HepG2 (cell line): ENCODE results near the gene ARL3. TPM values are rescaled to one million over a fixed set of nuclear protein-coding genes. Genes with fewer than 3 reads are reported as not detected.
A peak's percentile ranks its signal among the peaks of the same experiment; 100 is the strongest.
"Not testable (repeated sequence)": the region's sequence is repeated elsewhere in the genome, so short reads cannot be mapped to it uniquely, and the experiment has no call there.

Source experiments
- ATAC-seq: fragments of 200-7000 bp; cut with Tn5 transposase; 3 replicates; pipeline ENCODE4 v1.9.1; 2020; ENCODE audit warnings: mild to moderate bottlenecking, moderate library complexity
- BruUV-seq: library from RNA; stranded (reverse); fragments of 400-500 nt; replicated peaks from 2 replicates; lab custom pipeline; 2021; lab: Mats Ljungman, UMichigan
- CTCF ChIA-PET: fragments of 300-600 bp; formaldehyde crosslinking; extraction: SDS; loops from one replicate; lab custom pipeline; 2021; ENCODE audit warnings: low total read pairs, inconsistent platforms, low intra/inter-chr PET ratio; lab: Yijun Ruan, JAX
- POLR2A ChIA-PET: fragments of 350-600 bp; sonication (Branson Sonifier 250); formaldehyde crosslinking; loops from one replicate; lab custom pipeline; 2020; ENCODE audit warnings: antibody characterized with exemption, inconsistent platforms; lab: Yijun Ruan, JAX
- DNase-seq: peaks from one replicate; pipeline ENCODE4 v3.0.0-alpha.2; 2015; ENCODE audit warnings: low spot score
- FAIRE-seq: peaks from 3 replicates; lab custom pipeline; 2011; peaks lifted over from hg19 to GRCh38; lab: Jason Lieb, UNC
- H2AFZ ChIP-seq: one replicate; pipeline ENCODE4 v1.6.1; 2011; ENCODE audit warnings: low read length, inconsistent platforms
- H3K27ac ChIP-seq: fragments of 300-600 bp; 3 replicates; pipeline ENCODE4 v1.8.0; 2011; ENCODE audit warnings: mixed run types, mild to moderate bottlenecking, mixed read lengths, low read length, inconsistent platforms; ENCODE audit not compliant: insufficient read depth; ENCODE audit errors: extremely low read length
- H3K27me3 ChIP-seq, 2 experiments: fragments of 200-600 bp in 1 of 2; 2 replicates in 1 of 2; 3 replicates in 1 of 2; pipeline versions ENCODE4 v1.6.0 to v1.8.0; 2011; ENCODE audit warnings: low read length in 2 of 2, mild to moderate bottlenecking in 2 of 2, moderate library complexity in 2 of 2, inconsistent platforms in 1 of 2; ENCODE audit not compliant: insufficient read depth in 2 of 2, control insufficient read depth in 1 of 2
- H3K36me3 ChIP-seq, 2 experiments: fragments of 200-600 bp in 1 of 2; replicated peaks in 1 of 2; 2 replicates in 1 of 2; 3 replicates in 1 of 2; pipeline versions ENCODE4 v1.5.1 to v1.8.0; 2011; ENCODE audit warnings: low read length in 2 of 2, inconsistent platforms in 1 of 2; ENCODE audit not compliant: insufficient read depth in 2 of 2, control insufficient read depth in 1 of 2
- H3K4me1 ChIP-seq: 2 replicates; pipeline ENCODE4 v1.5.1; 2012; ENCODE audit warnings: low read length, inconsistent platforms; ENCODE audit not compliant: insufficient read depth
- H3K4me2 ChIP-seq: 2 replicates; pipeline ENCODE4 v1.6.0; 2011; ENCODE audit warnings: low read depth, low read length, inconsistent platforms
- H3K4me3 ChIP-seq, 3 experiments: fragments of 200-600 bp in 1 of 3; sonication (generic), shearing (Covaris generic) in 1 of 3; replicated peaks in 1 of 3; 2 replicates each; pipeline ENCODE4 v1.5.1; 2011 to 2016; ENCODE audit warnings: low read length in 3 of 3, inconsistent platforms in 2 of 3, low read depth in 2 of 3, mild to moderate bottlenecking in 2 of 3, control low read depth in 1 of 3, mixed read lengths in 1 of 3; ENCODE audit not compliant: insufficient read depth in 1 of 3
- H3K79me2 ChIP-seq: one replicate; pipeline ENCODE4 v1.6.1; 2011; ENCODE audit warnings: low read length, inconsistent platforms; ENCODE audit not compliant: insufficient read depth
- H3K9ac ChIP-seq: 2 replicates; pipeline ENCODE4 v1.6.0; 2011; ENCODE audit warnings: mild to moderate bottlenecking, low read depth, low read length, inconsistent platforms; ENCODE audit not compliant: insufficient read depth
- H3K9me3 ChIP-seq: 2 replicates; pipeline ENCODE4 v1.5.1; 2012; ENCODE audit warnings: mild to moderate bottlenecking, low read length
- H4K20me1 ChIP-seq: 2 replicates; pipeline ENCODE4 v1.6.0; 2011; ENCODE audit warnings: inconsistent platforms, mild to moderate bottlenecking, low read length, moderate library complexity; ENCODE audit not compliant: insufficient read depth
- CEBPZ ChIP-seq: IDR thresholded peaks from 2 replicates; pipeline ENCODE4 v1.6.1; 2012; ENCODE audit warnings: low read length, improper control_type of control experiment
- HNF4A ChIP-seq: sonication (generic); formaldehyde crosslinking; IDR thresholded peaks from 2 replicates; pipeline ENCODE4 v1.4.0; 2020; ENCODE audit warnings: missing genetic modification reagents
- NFKB2 ChIP-seq: sonication (generic); formaldehyde crosslinking; IDR thresholded peaks from 2 replicates; pipeline ENCODE4 v1.4.0; 2020; ENCODE audit warnings: missing genetic modification reagents, borderline replicate concordance
- SNAI1 ChIP-seq: sonication (generic); formaldehyde crosslinking; IDR thresholded peaks from 2 replicates; pipeline ENCODE4 v1.5.0; 2020; ENCODE audit warnings: mild to moderate bottlenecking, missing genetic modification reagents, borderline replicate concordance
- ZNF205 ChIP-seq: IDR thresholded peaks from 2 replicates; pipeline ENCODE4 v1.6.1; 2018; ENCODE audit warnings: missing biosample characterization, missing genetic modification reagents
- ZNF564 ChIP-seq: sonication (generic); formaldehyde crosslinking; IDR thresholded peaks from 2 replicates; pipeline ENCODE4 v1.8.1; 2023; ENCODE audit warnings: mild to moderate bottlenecking, missing genetic modification reagents
- ZNF761 ChIP-seq: sonication (generic); formaldehyde crosslinking; conservative IDR thresholded peaks from 2 replicates; pipeline ENCODE4 v1.4.0; 2020; ENCODE audit warnings: mild to moderate bottlenecking, missing genetic modification reagents
- WGBS: methylation state at CpG from one replicate; pipeline ENCODE4 v1.1.6; 2017; ENCODE audit warnings: low lambda C conversion rate; 5-methylcytosine and 5-hydroxymethylcytosine counted together
- in situ Hi-C: cut with HindIII; loops from 2 replicates; pipeline ENCODE4 v1.10.0; 2017; ENCODE audit warnings: low pct_unique_long_range_greater_than_20kb; ENCODE audit not compliant: extremely low pct_ligation_motif_present
- intact Hi-C: fragments of 100-400 bp; cut with micrococcal nuclease; formaldehyde crosslinking; loops from one replicate; pipeline ENCODE4 v1.10.0; 2022; ENCODE audit not compliant: unreplicated experiment
- polyA plus RNA-seq, 8 experiments: library from polyadenylated mRNA; depleted of rRNA in 3 of 8; stranded (reverse) in 7 of 8; unstranded in 1 of 8; fragments of >200 nt; fragmentation: Illumina TruSeq in 4 of 8; extraction: Trizol in 4 of 8; gene quantifications; 2 replicates each; pipeline versions ENCODE4 v1.2.1 to v1.2.3, GENCODE V29; 2011 to 2016; ENCODE audit warnings: low read depth in 4 of 8, missing spikeins in 1 of 8, mixed read lengths in 1 of 8; ENCODE audit not compliant: insufficient read depth in 1 of 8
- total RNA-seq, 5 experiments: library from RNA; depleted of rRNA; stranded (reverse); fragments of >200 nt; fragmentation: Illumina TruSeq; extraction: Trizol; gene quantifications; 2 replicates each; pipeline ENCODE4 v1.2.3, GENCODE V29; 2016; ENCODE audit warnings: low read depth in 1 of 5
- TF ChIP-seq, protein P1 (sequence below): sonication (generic); formaldehyde crosslinking; IDR thresholded peaks from 2 replicates; pipeline ENCODE4 v1.5.1; 2020; ENCODE audit warnings: missing genetic modification reagents, mild to moderate bottlenecking, borderline replicate concordance
- TF ChIP-seq, protein P2 (sequence below): sonication (generic); formaldehyde crosslinking; conservative IDR thresholded peaks from 2 replicates; pipeline ENCODE4 v1.8.1; 2023; ENCODE audit warnings: missing genetic modification reagents
- TF ChIP-seq, protein P3 (sequence below): sonication (generic); formaldehyde crosslinking; IDR thresholded peaks from 2 replicates; pipeline ENCODE4 v1.5.1; 2020; ENCODE audit warnings: mild to moderate bottlenecking, moderate library complexity, missing genetic modification reagents

The ARL3 gene
- total and polyA plus RNA-seq, 2 of the 13 experiments (the other 11 are each of a cell fraction or from before 2014, with no cell fraction given) = 5.2 to 6.6 TPM

GRCh38 chr10:102718220-102718619, 4.0 kb upstream of the ARL3 start (continued):
- TF ChIP-seq, protein P1, sequence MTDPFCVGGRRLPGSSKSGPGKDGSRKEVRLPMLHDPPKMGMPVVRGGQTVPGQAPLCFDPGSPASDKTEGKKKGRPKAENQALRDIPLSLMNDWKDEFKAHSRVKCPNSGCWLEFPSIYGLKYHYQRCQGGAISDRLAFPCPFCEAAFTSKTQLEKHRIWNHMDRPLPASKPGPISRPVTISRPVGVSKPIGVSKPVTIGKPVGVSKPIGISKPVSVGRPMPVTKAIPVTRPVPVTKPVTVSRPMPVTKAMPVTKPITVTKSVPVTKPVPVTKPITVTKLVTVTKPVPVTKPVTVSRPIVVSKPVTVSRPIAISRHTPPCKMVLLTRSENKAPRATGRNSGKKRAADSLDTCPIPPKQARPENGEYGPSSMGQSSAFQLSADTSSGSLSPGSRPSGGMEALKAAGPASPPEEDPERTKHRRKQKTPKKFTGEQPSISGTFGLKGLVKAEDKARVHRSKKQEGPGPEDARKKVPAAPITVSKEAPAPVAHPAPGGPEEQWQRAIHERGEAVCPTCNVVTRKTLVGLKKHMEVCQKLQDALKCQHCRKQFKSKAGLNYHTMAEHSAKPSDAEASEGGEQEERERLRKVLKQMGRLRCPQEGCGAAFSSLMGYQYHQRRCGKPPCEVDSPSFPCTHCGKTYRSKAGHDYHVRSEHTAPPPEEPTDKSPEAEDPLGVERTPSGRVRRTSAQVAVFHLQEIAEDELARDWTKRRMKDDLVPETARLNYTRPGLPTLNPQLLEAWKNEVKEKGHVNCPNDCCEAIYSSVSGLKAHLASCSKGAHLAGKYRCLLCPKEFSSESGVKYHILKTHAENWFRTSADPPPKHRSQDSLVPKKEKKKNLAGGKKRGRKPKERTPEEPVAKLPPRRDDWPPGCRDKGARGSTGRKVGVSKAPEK (CRISPR knock-in tag) = no peak
- TF ChIP-seq ZNF761 (CRISPR knock-in tag) (no peak), ZNF205 (CRISPR knock-in tag) (no peak), HNF4A (CRISPR knock-in tag) (0 out of 2 replicates have a peak, but pooled peaks have one; percentile 41), SNAI1 (no peak), CEBPZ (no peak), NFKB2 (CRISPR knock-in tag) (no peak), ZNF564 (CRISPR knock-in tag) (no peak)
- TF ChIP-seq, protein P2, sequence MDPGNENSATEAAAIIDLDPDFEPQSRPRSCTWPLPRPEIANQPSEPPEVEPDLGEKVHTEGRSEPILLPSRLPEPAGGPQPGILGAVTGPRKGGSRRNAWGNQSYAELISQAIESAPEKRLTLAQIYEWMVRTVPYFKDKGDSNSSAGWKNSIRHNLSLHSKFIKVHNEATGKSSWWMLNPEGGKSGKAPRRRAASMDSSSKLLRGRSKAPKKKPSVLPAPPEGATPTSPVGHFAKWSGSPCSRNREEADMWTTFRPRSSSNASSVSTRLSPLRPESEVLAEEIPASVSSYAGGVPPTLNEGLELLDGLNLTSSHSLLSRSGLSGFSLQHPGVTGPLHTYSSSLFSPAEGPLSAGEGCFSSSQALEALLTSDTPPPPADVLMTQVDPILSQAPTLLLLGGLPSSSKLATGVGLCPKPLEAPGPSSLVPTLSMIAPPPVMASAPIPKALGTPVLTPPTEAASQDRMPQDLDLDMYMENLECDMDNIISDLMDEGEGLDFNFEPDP (CRISPR knock-in tag) = no peak
- TF ChIP-seq, protein P3, sequence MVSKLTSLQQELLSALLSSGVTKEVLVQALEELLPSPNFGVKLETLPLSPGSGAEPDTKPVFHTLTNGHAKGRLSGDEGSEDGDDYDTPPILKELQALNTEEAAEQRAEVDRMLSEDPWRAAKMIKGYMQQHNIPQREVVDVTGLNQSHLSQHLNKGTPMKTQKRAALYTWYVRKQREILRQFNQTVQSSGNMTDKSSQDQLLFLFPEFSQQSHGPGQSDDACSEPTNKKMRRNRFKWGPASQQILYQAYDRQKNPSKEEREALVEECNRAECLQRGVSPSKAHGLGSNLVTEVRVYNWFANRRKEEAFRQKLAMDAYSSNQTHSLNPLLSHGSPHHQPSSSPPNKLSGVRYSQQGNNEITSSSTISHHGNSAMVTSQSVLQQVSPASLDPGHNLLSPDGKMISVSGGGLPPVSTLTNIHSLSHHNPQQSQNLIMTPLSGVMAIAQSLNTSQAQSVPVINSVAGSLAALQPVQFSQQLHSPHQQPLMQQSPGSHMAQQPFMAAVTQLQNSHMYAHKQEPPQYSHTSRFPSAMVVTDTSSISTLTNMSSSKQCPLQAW = no peak

GRCh38 chr10:102716900-102717565, 2.8 kb upstream of the ARL3 start:
- H3K4me3 ChIP-seq, ATAC-seq, in situ Hi-C loops, H3K9ac ChIP-seq, DNase-seq, BruUV-seq, FAIRE-seq, H3K36me3 ChIP-seq, CTCF ChIA-PET, H3K9me3 ChIP-seq, H2AFZ ChIP-seq, H4K20me1 ChIP-seq, H3K27me3 ChIP-seq: not testable (repeated sequence)
- intact Hi-C loops = loop anchor here (10.0 kb wide), 1 partner anchor 338 kb away; no protein-coding TSS in a partner anchor
- WGBS = 96% methylated on average over 18 of the region's 18 CpGs
- Histone ChIP-seq H3K27ac (peak overlapping the region; percentile 58), H3K4me1 (peaks cover 71% of the 10 kb centered on the region), H3K79me2 (peaks cover 61% of the 10 kb centered on the region), H3K4me2 (peak overlapping the region; percentile 65; the same call in 1 of the 2 replicates)
- POLR2A ChIA-PET = interaction anchor here (0.7 kb wide), 1 partner anchor 595 kb away, joined by 3 read pairs; no protein-coding TSS in a partner anchor
